SIG-M5 treated with dmso at 0.1 percent for 504 hours (cell line): ENCODE measurements around the gene RNF220.
A peak's percentile ranks its signal among the peaks of the same experiment; 100 is the strongest.
"Not testable (repeated sequence)": the region's sequence is repeated elsewhere in the genome, so short reads cannot be mapped to it uniquely, and the experiment has no call there.

Experiments used
- DNase-seq: peaks from one replicate; lab custom pipeline; 2025; ENCODE audit not compliant: unreplicated experiment; lab: John Stamatoyannopoulos, UW

Gene RNF220

GRCh38 chr1:44485229-44485933 is 80.3 kb downstream of the RNF220 start:
- peak; percentile 89 for DNase-seq

GRCh38 chr1:44485934-44486460 is 80.9 kb downstream of the RNF220 start:
- no peak for DNase-seq

- no peak for DNase-seq
Observed at GRCh38 chr1:44489481-44489880, 84.4 kb downstream of the RNF220 start.

GRCh38 chr1:44496541-44497171 is 91.6 kb downstream of the RNF220 start:
- no peak for DNase-seq

DNA sequence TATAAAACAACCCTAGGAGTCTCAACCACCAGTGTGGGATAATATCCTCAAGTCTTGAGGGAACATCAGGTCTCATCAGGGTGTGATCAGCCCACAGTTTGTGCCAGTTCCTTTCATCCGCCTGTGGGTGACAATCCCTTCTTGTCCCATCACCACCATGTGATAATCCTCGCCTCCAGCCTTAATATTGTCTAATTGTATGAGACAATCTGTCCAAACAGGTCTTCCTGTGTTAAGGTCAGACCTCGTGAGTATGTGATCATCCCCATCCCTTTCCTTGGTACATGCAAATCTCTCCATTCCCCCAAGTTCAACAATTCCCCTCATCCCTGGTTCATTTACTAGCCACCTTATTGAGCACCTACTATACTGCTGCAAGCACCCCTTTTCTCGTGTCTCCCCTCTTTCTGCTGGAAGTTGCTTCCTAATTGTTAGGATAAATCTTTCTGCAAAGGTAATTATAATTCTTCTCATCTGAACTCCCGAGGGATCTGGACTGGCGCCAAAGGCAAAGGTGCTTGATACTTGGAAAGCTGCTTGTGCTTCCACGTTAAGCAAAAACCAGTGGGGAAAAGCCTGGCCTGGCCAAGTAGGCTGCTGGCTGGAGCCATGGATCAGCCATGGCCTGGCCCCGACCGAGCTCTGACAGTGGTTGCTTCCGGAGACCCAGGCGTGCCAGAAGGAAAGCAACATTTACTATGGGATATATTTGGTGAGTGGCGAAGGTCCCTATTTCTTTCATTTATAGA is 92.5 kb downstream of the RNF220 start:
- no peak for DNase-seq

- DNase-seq = peak; percentile 29
Observed at GRCh38 chr1:44499306-44499705, 94.3 kb downstream of the RNF220 start.

DNA sequence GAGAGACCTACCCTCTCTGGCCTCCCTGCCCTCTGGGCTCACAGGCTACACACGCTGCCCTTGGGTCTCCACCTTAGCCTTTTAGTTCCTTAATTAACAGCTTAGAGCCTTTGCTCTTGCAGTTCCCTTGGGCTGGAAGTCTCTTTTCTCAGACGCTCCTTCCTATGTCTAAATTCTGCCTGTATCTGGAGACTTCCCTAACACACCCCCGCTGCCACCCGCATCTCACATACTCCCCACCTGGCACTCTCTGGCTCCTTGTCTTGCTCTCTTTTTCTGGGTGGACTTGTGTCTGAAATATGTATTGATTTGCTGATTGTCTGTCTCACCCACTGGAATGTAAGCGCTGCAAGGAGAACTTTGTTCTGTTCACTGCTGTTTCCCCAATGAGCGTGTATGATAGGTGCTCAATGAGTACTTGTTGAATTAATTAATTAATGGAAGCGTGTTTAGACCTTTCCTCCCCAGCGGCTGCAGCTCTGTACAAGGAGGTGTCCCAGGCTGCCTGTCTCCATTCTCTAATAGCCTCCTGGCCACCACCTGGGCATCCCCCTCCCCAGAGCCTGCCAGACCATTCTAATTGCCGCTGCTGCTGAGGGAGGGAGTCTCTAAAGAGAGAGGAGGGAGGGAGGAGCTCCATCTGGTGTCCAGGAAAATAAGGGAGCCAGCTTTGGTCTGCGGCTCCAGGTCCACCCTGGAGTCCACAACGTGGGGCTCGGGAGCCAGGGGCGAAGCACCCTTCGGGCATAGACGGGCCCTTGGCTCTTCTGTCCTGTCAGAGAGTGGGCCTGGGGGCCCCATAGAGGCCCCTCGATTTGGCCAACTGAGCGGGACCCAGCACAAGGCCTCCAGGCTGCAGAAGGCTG is 95.4 kb downstream of the RNF220 start:
- DNase-seq = no peak

- no peak for DNase-seq
Observed at GRCh38 chr1:44501047-44501890, 96.2 kb downstream of the RNF220 start.

DNA sequence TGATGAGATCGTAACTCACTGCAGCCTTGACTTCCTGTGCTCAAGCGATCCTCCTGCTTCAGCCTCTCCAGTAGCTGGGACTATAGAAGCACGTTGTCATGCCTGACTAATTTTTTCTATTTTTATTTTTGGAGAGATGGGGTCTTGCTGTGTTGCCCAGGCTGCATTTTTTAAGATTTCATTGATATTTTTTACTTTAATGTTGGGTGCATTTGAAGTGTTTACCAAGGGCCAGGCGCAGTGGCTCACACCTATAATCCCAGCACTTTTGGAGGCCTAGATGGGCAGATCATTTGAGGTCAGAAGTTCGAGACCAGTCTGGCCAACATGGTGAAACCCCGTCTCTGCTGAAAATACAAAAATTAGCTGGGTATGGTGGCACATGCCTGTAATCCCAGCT is 97.8 kb downstream of the RNF220 start:
- not testable (repeated sequence) for DNase-seq

DNA sequence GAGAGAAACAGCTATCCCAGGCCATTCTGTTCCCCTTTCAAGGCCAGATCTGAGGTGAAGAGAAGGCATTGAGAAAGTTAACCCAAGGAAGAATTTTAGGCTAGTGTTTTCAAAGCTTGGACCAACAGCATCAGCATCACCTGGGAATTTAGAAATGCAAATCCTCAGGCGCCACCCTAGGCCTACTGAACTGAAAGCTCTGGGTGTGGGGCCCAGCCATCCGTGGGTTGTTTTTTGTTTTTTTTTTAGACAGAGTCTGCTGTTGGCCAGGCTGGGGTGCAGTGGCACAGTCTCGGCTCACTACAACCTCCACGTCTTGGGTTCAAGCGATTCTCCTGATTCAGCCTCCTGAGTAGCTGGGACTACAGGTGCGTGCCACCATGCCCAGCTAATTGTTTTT is 98.6 kb downstream of the RNF220 start:
- DNase-seq = no peak

GRCh38 chr1:44505210-44505993 is 100.3 kb downstream of the RNF220 start:
- DNase-seq = no peak

GRCh38 chr1:44507490-44508396 is 102.7 kb downstream of the RNF220 start:
- DNase-seq = no peak

GRCh38 chr1:44508397-44508745 is 103.3 kb downstream of the RNF220 start:
- DNase-seq = no peak

DNA sequence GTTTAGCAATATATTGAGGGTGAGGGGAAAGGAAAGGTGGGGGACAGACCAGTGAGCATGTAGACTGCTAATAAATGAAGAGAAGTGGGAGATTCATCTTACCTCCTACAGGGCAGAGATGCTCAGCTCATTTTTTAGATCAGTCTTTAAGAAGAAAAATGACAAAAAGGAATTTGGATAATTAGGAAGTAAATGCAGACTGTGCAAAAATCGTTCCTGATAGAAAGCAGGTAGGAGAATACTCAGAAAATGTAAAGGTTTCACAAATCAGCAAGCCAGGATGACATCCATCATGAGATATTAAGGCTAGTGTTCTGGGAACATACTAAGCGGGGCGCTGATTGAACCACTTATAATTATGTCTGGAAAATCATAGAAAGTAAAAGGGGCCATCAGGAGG is 106.3 kb downstream of the RNF220 start:
- no peak for DNase-seq

GRCh38 chr1:44511769-44512168 is 106.7 kb downstream of the RNF220 start:
- no peak for DNase-seq

- no peak for DNase-seq
Observed at GRCh38 chr1:44512313-44512885, 107.3 kb downstream of the RNF220 start.

- DNase-seq = no peak
Observed at GRCh38 chr1:44513111-44513510, 108.1 kb downstream of the RNF220 start.

DNA sequence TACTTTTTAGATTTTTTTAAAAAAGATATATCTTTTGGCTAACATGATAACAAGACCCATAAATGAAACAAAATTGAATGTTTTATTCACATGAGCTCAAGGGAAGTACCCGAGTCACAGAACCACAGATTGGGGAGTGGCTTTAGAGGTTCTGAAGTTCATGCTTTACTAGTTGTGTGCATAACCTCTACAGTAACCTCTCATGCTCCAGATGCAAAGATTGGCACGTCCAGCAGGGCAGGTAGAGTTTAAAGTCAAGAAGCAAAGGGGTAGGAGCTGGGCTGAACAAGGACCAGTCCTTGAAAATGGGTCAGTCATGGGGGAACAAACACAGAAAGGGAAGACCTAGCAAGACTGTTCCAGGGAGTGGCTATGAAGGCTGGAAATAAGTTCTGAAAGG is 109.6 kb downstream of the RNF220 start:
- DNase-seq = no peak
